ENCODE measurements around the gene SETBP1.

SETBP1 gene

DNA sequence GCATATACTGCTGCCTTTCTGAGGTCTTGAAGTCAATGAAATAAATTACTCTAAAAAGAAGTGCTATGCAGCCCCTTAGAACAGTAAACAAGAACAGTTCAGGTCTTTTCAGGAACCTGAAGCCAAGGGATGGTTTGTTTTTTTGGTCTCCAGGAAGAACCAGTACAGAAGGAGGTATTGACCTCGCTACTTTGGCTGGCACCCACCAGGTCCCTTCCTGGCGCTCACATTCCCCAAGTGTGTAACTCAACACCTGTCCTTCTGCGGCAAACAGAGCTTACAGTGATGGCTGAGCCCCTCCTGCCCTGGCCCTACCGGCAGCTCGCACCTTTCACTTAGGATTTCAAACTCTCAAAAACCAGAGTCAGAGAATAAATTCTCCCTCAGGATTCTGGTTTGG, 51.9 kb downstream of the SETBP1 start:
- H3K4me3 ChIP-seq (replicated peaks; ENCODE audit: low read depth, low read length), result no peak overlapping the region
- TF ChIP-seq, protein P1, sequence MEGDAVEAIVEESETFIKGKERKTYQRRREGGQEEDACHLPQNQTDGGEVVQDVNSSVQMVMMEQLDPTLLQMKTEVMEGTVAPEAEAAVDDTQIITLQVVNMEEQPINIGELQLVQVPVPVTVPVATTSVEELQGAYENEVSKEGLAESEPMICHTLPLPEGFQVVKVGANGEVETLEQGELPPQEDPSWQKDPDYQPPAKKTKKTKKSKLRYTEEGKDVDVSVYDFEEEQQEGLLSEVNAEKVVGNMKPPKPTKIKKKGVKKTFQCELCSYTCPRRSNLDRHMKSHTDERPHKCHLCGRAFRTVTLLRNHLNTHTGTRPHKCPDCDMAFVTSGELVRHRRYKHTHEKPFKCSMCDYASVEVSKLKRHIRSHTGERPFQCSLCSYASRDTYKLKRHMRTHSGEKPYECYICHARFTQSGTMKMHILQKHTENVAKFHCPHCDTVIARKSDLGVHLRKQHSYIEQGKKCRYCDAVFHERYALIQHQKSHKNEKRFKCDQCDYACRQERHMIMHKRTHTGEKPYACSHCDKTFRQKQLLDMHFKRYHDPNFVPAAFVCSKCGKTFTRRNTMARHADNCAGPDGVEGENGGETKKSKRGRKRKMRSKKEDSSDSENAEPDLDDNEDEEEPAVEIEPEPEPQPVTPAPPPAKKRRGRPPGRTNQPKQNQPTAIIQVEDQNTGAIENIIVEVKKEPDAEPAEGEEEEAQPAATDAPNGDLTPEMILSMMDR (IDR thresholded peaks at IDR 0.05; ENCODE audit: insufficient read depth, low read length, poor library complexity, severe bottlenecking), result no peak
- no peak for DNase-seq (ENCODE audit: extremely low read depth, insufficient read length)
- no peaks in the 10 kb centered on the region for H3K27me3 ChIP-seq (replicated peaks; ENCODE audit: control insufficient read depth, insufficient read depth, low read length)
- H3K36me3 ChIP-seq (ENCODE audit: control insufficient read depth, insufficient read depth, low read length), result no peaks in the 10 kb centered on the region

DNA sequence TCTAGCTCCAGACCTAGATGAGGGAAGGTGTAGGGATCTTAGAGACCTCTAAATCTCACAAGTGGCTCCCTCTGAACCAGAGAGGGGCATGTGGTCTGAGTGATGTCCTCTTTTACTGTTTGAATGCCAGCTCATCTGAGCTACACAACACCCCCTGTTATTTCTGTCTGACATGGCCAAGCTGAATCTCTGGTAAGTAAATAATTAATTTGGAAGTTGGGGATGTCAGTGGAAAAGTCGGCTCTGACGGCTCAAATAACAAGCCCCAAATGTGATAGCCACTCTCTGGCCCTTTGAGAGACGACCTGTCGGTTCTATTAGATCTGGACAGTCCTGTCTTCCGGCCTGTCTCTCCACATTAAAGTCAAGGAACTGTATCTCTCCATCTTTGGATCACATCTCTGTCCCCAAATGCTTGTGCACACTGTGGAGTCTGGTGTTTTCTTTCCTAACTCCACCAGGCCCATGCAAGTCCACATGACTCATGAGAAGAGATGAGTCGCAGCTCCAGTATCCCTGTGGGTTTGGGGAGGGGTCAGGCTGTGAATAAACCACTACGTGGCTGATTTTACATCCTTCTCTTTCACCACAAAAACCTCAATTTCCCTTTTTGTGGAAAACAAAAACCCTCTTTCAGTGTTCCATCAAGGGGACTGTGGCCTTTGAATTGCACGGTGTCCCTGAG, 52.5 kb downstream of the SETBP1 start:
- TF ChIP-seq, protein P1 (IDR thresholded peaks at IDR 0.05; ENCODE audit: insufficient read depth, low read length, poor library complexity, severe bottlenecking), result no peak
- H3K4me3 ChIP-seq (replicated peaks; ENCODE audit: low read depth, low read length), result no peak overlapping the region
- H3K27me3 ChIP-seq (replicated peaks; ENCODE audit: control insufficient read depth, insufficient read depth, low read length), result no peaks in the 10 kb centered on the region
- no peaks in the 10 kb centered on the region for H3K36me3 ChIP-seq (ENCODE audit: control insufficient read depth, insufficient read depth, low read length)
- DNase-seq (ENCODE audit: extremely low read depth, insufficient read length), result no peak

DNA sequence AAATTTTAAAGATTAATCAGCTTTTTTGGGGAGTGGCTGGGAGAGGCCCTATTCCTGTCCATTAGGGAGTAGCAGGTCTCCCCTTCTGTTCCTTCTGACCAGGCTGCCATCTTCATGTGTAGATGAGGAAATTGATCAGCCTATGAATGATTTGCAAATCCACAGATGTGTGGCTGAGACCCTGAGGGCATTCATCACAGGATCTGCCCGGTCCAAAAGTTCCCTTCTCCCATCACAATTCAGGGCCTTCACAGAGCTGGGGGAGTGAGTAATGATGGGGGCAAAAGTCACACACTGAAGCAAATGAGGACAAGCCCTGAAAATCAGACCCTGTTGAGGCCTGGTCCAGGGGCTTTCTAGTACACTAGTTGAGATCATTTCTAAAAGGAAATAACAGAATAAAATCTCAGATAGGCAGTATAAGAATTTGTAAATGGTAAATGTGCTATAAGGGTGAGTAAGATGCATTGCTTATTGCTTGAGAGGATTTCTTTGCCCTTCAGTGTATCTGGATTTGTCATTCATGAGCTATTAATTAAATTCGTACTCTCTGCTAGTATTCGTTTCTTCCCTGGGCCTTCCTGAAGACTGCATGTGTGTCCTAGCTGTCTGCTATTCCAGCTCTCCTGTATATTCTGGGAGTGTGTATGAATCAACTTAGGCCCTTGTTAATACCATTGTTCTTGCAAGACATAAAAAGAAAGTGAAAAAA, 53.2 kb downstream of the SETBP1 start:
- Histone ChIP-seq H3K36me3 (ENCODE audit: control insufficient read depth, insufficient read depth, low read length) (no peaks in the 10 kb centered on the region), H3K27me3 (replicated peaks; ENCODE audit: control insufficient read depth, insufficient read depth, low read length) (no peaks in the 10 kb centered on the region), H3K4me3 (replicated peaks; ENCODE audit: low read depth, low read length) (no peak overlapping the region)
- DNase-seq (ENCODE audit: extremely low read depth, insufficient read length), result no peak
- TF ChIP-seq, protein P1 (IDR thresholded peaks at IDR 0.05; ENCODE audit: insufficient read depth, low read length, poor library complexity, severe bottlenecking), result no peak

DNA sequence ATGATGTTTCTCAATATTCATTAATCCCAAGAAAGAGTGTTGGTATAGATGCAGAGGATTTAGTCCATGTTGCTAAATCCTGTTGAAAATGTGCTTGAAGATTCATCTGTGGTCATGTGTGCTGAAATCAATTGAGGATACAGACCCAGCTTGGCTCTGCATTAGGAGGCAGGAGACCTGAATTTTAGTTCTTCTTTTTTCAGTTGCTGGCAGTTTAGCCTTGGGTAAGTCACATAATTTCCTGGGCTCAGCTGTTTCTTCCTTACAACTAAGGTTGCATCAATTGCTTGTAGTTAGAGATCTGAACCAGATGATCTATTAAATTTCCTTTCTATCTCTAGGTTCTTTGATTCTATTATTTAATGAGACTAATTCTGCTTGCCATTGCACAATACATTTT, 54.4 kb downstream of the SETBP1 start:
- Histone ChIP-seq H3K4me3 (replicated peaks; ENCODE audit: low read depth, low read length) (no peak overlapping the region), H3K36me3 (ENCODE audit: control insufficient read depth, insufficient read depth, low read length) (no peaks in the 10 kb centered on the region), H3K27me3 (replicated peaks; ENCODE audit: control insufficient read depth, insufficient read depth, low read length) (no peaks in the 10 kb centered on the region)
- TF ChIP-seq, protein P1 (IDR thresholded peaks at IDR 0.05; ENCODE audit: insufficient read depth, low read length, poor library complexity, severe bottlenecking), result no peak
- no peak for DNase-seq (ENCODE audit: extremely low read depth, insufficient read length)

DNA sequence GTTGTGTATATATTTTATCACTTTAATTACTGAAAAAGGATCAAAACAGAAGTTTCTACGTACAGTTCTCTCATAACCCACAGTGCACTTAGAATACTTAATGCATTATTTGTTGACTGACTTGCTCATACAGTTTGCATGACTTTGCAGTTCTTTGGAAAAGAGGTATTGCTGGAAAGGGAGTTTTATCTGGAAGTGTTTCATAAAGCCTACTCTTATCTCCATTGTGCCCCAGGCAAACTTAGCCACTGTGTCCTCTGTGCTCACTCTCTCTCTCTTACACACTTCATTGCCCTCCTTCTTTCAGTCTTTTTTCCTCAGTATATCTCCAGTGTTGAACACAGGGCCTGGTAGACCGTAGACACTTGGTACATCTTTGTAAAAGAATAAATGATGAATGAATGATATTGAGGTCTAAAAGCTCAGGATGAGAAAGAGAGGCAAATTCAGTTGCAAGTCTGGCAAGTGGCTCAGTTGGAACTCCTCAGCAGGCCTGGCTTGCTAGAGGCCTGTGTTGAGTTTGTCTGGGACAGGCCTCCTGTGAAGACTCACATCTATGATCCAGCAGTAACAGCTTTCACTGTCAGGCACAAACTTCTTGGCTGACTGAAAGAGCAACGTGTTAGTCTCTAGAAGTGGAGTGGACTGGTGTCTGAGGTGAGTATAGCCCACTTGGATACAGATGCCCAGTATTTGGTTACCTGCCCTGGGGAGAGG, 56.1 kb downstream of the SETBP1 start:
- TF ChIP-seq, protein P1 (IDR thresholded peaks at IDR 0.05; ENCODE audit: insufficient read depth, low read length, poor library complexity, severe bottlenecking), result no peak
- H3K27me3 ChIP-seq (replicated peaks; ENCODE audit: control insufficient read depth, insufficient read depth, low read length), result no peaks in the 10 kb centered on the region
- DNase-seq (ENCODE audit: extremely low read depth, insufficient read length), result no peak
- no peak overlapping the region for H3K4me3 ChIP-seq (replicated peaks; ENCODE audit: low read depth, low read length)
- H3K36me3 ChIP-seq (ENCODE audit: control insufficient read depth, insufficient read depth, low read length), result no peaks in the 10 kb centered on the region
